ENCODE data around the gene THSD7B.
A peak's percentile ranks its signal among the peaks of the same experiment; 100 is the strongest.

- no peak for TF ChIP-seq ZNF879 (CRISPR knock-in tag; IDR thresholded peaks at IDR 0.05)
- TF ChIP-seq CTCF (CRISPR knock-in tag; IDR thresholded peaks at IDR 0.05): 0 out of 2 replicates have a peak, but pooled peaks have one; percentile 9
- no peak for TF ChIP-seq MTERF4 (CRISPR knock-in tag; IDR thresholded peaks at IDR 0.05)
- TF ChIP-seq CSRNP1 (CRISPR knock-in tag; IDR thresholded peaks at IDR 0.05): no peak
- TF ChIP-seq KDM5B (CRISPR knock-in tag; IDR thresholded peaks at IDR 0.05; ENCODE audit: borderline replicate concordance): no peak
- TF ChIP-seq AFF4 (CRISPR knock-in tag; IDR thresholded peaks at IDR 0.05): no peak
- no peak for TF ChIP-seq ZNF652 (CRISPR knock-in tag; IDR thresholded peaks at IDR 0.05; ENCODE audit: borderline replicate concordance, low read depth)
- TF ChIP-seq POLR2A (IDR thresholded peaks at IDR 0.05; ENCODE audit: insufficient read depth in 1 of 2, low read depth in 2 of 2, low read length in 2 of 2): no peak
Observed at GRCh38 chr2:136796339-136796738, 31.0 kb downstream of the THSD7B start.

All from HepG2 (cell line).